Brain microvascular endothelial cell (primary cell): Measurements from ENCODE around the gene CDH13.

Source experiments
- DNase-seq: peaks from one replicate; pipeline ENCODE4 v3.0.0-alpha.2; 2020
- H3K27ac ChIP-seq: fragments of 250-450 bp; sonication (Bioruptor Pico); 2 replicates; pipeline ENCODE4 v1.5.1; 2020; ENCODE audit warnings: mild to moderate bottlenecking, moderate library complexity
- H3K27me3 ChIP-seq: fragments of 250-450 bp; sonication (Bioruptor Pico); replicated peaks from 2 replicates; pipeline ENCODE4 v1.5.1; 2020; ENCODE audit warnings: mild to moderate bottlenecking
- H3K36me3 ChIP-seq: fragments of 250-450 bp; sonication (Bioruptor Pico); replicated peaks from 2 replicates; pipeline ENCODE4 v1.5.1; 2020; ENCODE audit warnings: mild to moderate bottlenecking
- H3K4me3 ChIP-seq: 2 replicates; pipeline ENCODE4 v1.5.1; 2011; ENCODE audit warnings: low read depth, mild to moderate bottlenecking, control low read depth, low read length, moderate library complexity
- CTCF ChIP-seq: IDR thresholded peaks from 2 replicates; pipeline ENCODE4 v1.5.1; 2011; ENCODE audit warnings: low read depth, mild to moderate bottlenecking, moderate library complexity, low read length, control low read depth, inconsistent platforms; ENCODE audit errors: missing control alignments
- in situ Hi-C: cut with HindIII; loops from 2 replicates; pipeline ENCODE4 v1.10.0; 2017; ENCODE audit warnings: low sequenced_read_pairs, low pct_ligation_motif_present

Gene CDH13

DNA sequence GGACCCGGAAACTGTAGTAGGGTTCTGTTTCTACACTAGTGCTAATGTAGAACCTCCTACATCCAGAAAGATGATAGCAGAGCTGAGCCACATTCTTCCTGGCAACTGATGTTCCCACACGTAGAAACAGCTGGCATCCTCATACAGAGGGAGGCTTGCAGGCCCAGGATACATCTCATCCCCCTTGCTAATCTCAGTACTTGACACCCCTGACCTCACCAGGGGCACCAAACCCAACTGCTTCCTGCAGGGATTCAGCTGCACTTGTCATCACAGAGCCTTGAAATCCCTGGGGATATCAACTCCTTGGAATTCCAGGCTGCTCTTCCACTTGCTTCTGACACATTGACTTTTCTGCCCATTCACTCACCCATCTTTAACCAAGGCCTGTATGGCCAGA lies 1105.8 kb downstream of the CDH13 start:
- H3K4me3 ChIP-seq, result no peak overlapping the region
- in situ Hi-C loops, result no loop called here
- no peaks in the 10 kb centered on the region for H3K36me3 ChIP-seq
- no peaks in the 10 kb centered on the region for H3K27me3 ChIP-seq
- DNase-seq, result no peak
- no peak for TF ChIP-seq CTCF
- no peak overlapping the region for H3K27ac ChIP-seq

DNA sequence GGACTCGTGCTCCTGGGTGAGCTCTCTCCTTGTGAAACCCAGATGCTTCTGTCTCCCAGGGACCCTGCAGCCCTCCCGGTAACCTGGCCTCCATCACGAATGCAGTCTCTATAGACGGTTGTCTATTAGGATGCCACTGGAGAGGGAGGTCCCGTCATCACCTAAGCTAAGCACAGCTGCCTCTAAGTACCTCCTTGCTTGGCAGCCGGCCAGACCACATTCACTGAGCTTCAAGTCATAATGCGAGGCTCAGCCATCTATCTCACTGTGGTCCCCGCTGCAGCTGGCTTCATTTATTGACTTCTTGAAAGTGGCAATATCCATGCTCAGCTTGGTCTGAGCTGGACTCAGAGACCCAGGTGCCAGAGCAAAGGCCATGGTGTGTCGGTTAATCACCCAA lies 1106.5 kb downstream of the CDH13 start:
- H3K4me3 ChIP-seq, result no peak overlapping the region
- H3K27me3 ChIP-seq, result no peaks in the 10 kb centered on the region
- in situ Hi-C loops, result no loop called here
- H3K27ac ChIP-seq, result no peak overlapping the region
- no peak for DNase-seq
- no peak for TF ChIP-seq CTCF
- no peaks in the 10 kb centered on the region for H3K36me3 ChIP-seq

DNA sequence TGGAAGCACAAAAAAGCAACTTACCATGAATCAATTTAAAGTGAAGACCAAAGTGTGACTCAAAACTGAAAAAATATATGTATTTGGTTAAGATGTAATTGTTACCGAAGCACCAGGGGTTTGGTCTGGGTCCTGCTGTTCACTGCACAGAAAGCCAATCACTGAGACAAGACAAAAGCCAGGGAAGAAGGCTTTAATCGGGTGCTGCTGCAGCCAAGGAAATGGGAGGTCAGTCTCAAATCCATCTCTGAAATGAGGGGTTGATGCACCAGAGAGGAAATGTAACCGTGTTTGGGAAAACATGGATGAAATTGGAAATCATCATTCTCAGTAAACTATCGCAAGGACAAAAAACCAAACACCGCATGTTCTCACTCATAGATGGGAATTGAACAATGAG lies 1107.4 kb downstream of the CDH13 start:
- H3K4me3 ChIP-seq, result no peak overlapping the region
- in situ Hi-C loops, result no loop called here
- H3K27ac ChIP-seq, result no peak overlapping the region
- no peaks in the 10 kb centered on the region for H3K36me3 ChIP-seq
- no peak for TF ChIP-seq CTCF
- H3K27me3 ChIP-seq, result no peaks in the 10 kb centered on the region
- no peak for DNase-seq

DNA sequence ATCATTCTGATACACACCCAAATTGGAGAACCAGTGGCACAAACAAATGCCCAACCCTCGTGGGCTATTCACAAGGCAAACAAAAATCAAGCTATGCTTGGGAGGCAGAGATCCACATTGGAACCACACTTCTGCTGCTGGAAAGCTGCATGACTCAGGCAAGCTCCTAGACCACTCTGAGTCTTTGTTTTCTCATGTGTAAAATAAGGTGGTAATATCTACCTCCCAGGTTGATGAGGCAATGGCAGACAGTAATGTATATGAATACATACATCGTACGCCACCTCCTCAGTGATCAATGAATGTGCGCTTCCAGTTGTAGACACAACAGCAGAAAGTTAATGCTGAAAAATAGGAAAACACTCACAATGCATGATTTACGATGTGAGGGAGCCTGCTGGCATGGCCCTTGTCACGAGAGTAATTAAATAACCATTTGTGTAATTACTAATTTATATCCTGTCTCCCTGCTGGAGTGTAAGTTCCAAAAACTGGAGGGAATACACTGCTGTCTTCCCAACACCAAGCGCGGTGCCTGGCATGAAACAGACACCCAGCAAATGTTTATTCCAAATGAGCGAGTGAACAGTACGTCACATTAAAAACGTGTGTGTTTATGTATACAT lies 1111.1 kb downstream of the CDH13 start:
- in situ Hi-C loops, result no loop called here
- H3K27me3 ChIP-seq, result no peaks in the 10 kb centered on the region
- TF ChIP-seq CTCF, result no peak
- no peak overlapping the region for H3K4me3 ChIP-seq
- H3K27ac ChIP-seq, result no peak overlapping the region
- no peaks in the 10 kb centered on the region for H3K36me3 ChIP-seq
- no peak for DNase-seq

DNA sequence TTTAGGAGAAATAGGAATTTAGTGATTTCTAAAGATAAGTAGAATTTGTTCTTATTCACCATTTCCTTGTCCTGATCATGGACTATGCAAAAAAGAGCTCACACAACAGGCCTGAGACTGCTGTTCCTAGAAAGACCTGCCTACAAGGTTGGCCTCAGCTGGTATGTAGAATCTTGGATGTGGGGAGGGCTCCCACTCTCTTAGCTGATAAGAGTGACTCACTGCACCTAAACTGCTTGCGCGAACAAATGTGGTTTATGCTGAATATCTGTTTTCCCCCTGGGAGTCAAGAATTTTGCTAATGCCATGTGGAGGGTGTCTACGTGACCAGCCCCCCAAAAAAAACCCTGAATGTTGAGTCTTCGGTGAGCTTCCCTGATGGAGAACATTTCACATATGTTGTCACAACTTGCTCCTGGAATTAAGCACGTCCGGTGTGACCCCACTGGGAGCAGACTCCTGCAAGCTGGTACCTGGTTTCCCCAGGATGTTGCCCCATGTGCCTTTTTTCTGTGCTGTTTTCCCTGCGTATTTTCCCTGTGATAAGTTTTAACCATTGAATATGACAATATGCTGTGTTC lies 1112.2 kb downstream of the CDH13 start:
- no peak for TF ChIP-seq CTCF
- Histone ChIP-seq H3K4me3 (no peak overlapping the region), H3K27ac (no peak overlapping the region), H3K36me3 (no peaks in the 10 kb centered on the region), H3K27me3 (no peaks in the 10 kb centered on the region)
- in situ Hi-C loops, result no loop called here
- DNase-seq, result peak; percentile 68
